MM.1S (cell line): ENCODE data around the gene SAFB2.

Experiments used
- DNase-seq: peaks from one replicate; pipeline ENCODE4 v3.0.0-alpha.2; 2015
- H2AFZ ChIP-seq: fragments of 300-600 bp; sonication (generic); 2 replicates; pipeline ENCODE4 v1.6.0; 2016; ENCODE audit warnings: antibody characterized with exemption, low read length
- H3F3A ChIP-seq: fragments of 300-600 bp; sonication (generic); 2 replicates; pipeline ENCODE4 v1.6.1; 2016; ENCODE audit warnings: mild to moderate bottlenecking, antibody characterized with exemption, low read length, moderate library complexity, mixed read lengths; ENCODE audit not compliant: insufficient read depth
- H3K27ac ChIP-seq: fragments of 300-600 bp; sonication (generic); 2 replicates; pipeline ENCODE4 v1.5.1; 2016; ENCODE audit warnings: mild to moderate bottlenecking, low read length
- H3K27me3 ChIP-seq: fragments of 300-600 bp; sonication (generic); replicated peaks from 2 replicates; pipeline ENCODE4 v1.6.0; 2016; ENCODE audit warnings: low read length; ENCODE audit not compliant: insufficient read depth
- H3K36me3 ChIP-seq: fragments of 300-600 bp; sonication (generic); replicated peaks from 2 replicates; pipeline ENCODE4 v1.6.1; 2016; ENCODE audit warnings: mild to moderate bottlenecking, low read length, mixed read lengths; ENCODE audit not compliant: insufficient read depth
- H3K4me1 ChIP-seq: fragments of 300-600 bp; sonication (generic); 2 replicates; pipeline ENCODE4 v1.6.1; 2016; ENCODE audit warnings: low read length, mixed read lengths
- H3K4me2 ChIP-seq: fragments of 300-600 bp; sonication (generic); 2 replicates; pipeline ENCODE4 v1.6.0; 2016; ENCODE audit warnings: low read depth, low read length
- H3K4me3 ChIP-seq: fragments of 300-600 bp; sonication (generic); 2 replicates; pipeline ENCODE4 v1.5.1; 2016; ENCODE audit warnings: low read length, mixed read lengths
- H3K79me2 ChIP-seq: fragments of 300-600 bp; sonication (generic); 2 replicates; pipeline ENCODE4 v1.6.1; 2016; ENCODE audit warnings: mixed run types, low read length, mixed read lengths
- H3K9ac ChIP-seq: fragments of 300-600 bp; sonication (generic); 2 replicates; pipeline ENCODE4 v1.6.1; 2016; ENCODE audit warnings: low read length, mixed read lengths
- H3K9me2 ChIP-seq: fragments of 300-600 bp; sonication (generic); replicated peaks from 2 replicates; pipeline ENCODE4 v1.6.1; 2016; ENCODE audit warnings: mild to moderate bottlenecking, low read length, mixed read lengths; ENCODE audit not compliant: insufficient read depth
- H3K9me3 ChIP-seq: fragments of 300-600 bp; sonication (generic); replicated peaks from 2 replicates; pipeline ENCODE4 v1.6.1; 2016; ENCODE audit warnings: mild to moderate bottlenecking, low read length, mixed read lengths; ENCODE audit not compliant: insufficient read depth
- H4K20me1 ChIP-seq: fragments of 300-600 bp; sonication (generic); 2 replicates; pipeline ENCODE4 v1.6.1; 2016; ENCODE audit warnings: mild to moderate bottlenecking, low read length, moderate library complexity, mixed read lengths; ENCODE audit not compliant: insufficient read depth
- EZH2 ChIP-seq: fragments of 300-600 bp; sonication (generic); optimal IDR thresholded peaks from 2 replicates; pipeline ENCODE3; 2017; ENCODE audit warnings: low read depth, mild to moderate bottlenecking, antibody characterized with exemption, low read length, mixed read lengths
- EZH2phosphoT487 ChIP-seq: fragments of 300-600 bp; sonication (generic); IDR thresholded peaks from 2 replicates; pipeline ENCODE4 v1.6.1; 2018; ENCODE audit warnings: antibody characterized with exemption, low read length
- TF ChIP-seq, protein P1 (sequence below): fragments of 300-600 bp; sonication (generic); IDR thresholded peaks from 2 replicates; pipeline ENCODE4 v1.5.1; 2016; ENCODE audit warnings: antibody characterized with exemption, low read length, mixed read lengths

The SAFB2 gene

DNA sequence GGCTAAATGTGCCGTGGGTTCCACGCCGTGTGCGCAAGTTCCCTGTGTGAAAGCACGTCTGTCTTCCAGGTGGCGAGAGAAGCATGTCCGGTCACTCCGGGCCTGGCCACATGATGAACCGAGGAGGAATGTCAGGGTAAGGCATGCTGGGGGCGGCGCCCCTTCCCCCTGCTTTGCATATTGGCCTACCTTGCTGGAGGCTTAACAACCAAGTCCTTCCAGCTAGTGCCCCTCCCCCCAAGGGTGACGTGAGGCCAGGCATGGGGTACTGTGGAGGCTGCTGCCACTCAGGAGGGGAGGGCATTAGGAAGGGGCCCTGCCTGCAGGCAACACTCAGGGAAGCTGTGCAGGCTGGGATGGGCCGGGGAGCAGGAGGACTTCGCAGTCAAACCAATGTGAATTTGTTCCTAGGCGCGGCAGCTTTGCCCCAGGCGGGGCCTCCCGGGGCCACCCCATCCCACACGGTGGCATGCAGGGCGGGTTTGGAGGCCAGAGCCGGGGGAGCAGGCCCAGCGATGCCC, 45.2 kb upstream of the SAFB2 start:
- H3K9me3 ChIP-seq, result no peaks in the 10 kb centered on the region
- H3K9ac ChIP-seq, result no peak overlapping the region
- TF ChIP-seq, protein P1, sequence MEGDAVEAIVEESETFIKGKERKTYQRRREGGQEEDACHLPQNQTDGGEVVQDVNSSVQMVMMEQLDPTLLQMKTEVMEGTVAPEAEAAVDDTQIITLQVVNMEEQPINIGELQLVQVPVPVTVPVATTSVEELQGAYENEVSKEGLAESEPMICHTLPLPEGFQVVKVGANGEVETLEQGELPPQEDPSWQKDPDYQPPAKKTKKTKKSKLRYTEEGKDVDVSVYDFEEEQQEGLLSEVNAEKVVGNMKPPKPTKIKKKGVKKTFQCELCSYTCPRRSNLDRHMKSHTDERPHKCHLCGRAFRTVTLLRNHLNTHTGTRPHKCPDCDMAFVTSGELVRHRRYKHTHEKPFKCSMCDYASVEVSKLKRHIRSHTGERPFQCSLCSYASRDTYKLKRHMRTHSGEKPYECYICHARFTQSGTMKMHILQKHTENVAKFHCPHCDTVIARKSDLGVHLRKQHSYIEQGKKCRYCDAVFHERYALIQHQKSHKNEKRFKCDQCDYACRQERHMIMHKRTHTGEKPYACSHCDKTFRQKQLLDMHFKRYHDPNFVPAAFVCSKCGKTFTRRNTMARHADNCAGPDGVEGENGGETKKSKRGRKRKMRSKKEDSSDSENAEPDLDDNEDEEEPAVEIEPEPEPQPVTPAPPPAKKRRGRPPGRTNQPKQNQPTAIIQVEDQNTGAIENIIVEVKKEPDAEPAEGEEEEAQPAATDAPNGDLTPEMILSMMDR, result no peak
- no peak for TF ChIP-seq EZH2
- no peak for TF ChIP-seq EZH2phosphoT487
- no peak for DNase-seq
- H2AFZ ChIP-seq, result no peak overlapping the region
- H3K4me1 ChIP-seq, result no peaks in the 10 kb centered on the region
- no peaks in the 10 kb centered on the region for H4K20me1 ChIP-seq
- no peak overlapping the region for H3K4me3 ChIP-seq
- peaks cover 29% of the 10 kb centered on the region for H3K36me3 ChIP-seq
- peaks cover 16% of the 10 kb centered on the region for H3K79me2 ChIP-seq
- no peaks in the 10 kb centered on the region for H3K9me2 ChIP-seq
- H3K4me2 ChIP-seq, result no peak overlapping the region
- no peaks in the 10 kb centered on the region for H3K27me3 ChIP-seq
- H3F3A ChIP-seq, result peaks cover 3% of the 10 kb centered on the region; the same call in 1 of the 2 replicates
- no peak overlapping the region for H3K27ac ChIP-seq

GRCh38 chr19:5666921-5667610, 44.5 kb upstream of the SAFB2 start:
- Histone ChIP-seq H3K9ac (no peak overlapping the region), H3K4me1 (no peaks in the 10 kb centered on the region), H3K36me3 (peaks cover 29% of the 10 kb centered on the region)

DNA sequence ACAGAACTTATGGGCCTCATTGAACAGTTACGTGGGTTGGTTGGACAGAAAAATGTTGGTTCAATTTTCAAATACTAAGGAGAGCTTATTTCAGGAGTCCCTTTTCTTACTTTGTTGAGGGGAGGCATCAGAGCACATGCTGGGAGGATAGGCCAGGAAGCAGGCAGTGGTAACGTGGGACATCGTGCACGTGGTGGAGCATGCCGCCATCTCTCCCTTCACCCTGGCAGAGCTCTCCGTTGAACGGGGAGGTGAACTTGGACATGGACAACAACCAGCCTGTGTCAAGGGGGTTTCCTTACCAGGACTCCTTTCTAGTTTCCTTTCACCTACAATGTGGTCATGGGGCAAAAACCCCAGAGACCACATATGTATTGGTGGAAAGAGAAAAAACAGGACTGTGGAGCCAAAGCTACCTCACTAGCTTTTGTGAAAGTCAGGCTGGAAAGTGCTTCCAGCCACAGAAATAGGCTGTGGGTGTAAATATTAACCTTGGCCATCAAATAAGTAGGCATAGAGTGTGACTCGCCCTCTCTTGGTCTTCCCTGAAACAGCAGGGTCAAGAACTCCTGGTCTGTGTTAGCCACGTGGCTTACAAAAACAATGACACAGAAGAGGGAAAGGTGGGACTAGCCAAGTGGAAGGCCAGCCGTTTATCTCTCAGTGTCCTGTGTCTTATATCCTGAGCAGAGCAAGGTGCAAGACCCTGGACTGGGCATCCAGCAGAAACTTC, 43.4 kb upstream of the SAFB2 start:
- Histone ChIP-seq H3K36me3 (peaks cover 35% of the 10 kb centered on the region), H3F3A (peaks cover 3% of the 10 kb centered on the region; the same call in 1 of the 2 replicates), H2AFZ (no peak overlapping the region), H3K4me3 (no peak overlapping the region), H3K4me2 (no peak overlapping the region), H3K79me2 (peaks cover 22% of the 10 kb centered on the region), H3K9me2 (no peaks in the 10 kb centered on the region), H4K20me1 (no peaks in the 10 kb centered on the region), H3K27ac (no peak overlapping the region), H3K9me3 (no peaks in the 10 kb centered on the region), H3K9ac (no peak overlapping the region), H3K27me3 (no peaks in the 10 kb centered on the region), H3K4me1 (no peaks in the 10 kb centered on the region)
- DNase-seq, result no peak
- TF ChIP-seq, protein P1, result no peak
- TF ChIP-seq EZH2phosphoT487 (no peak), EZH2 (no peak)

More at GRCh38 chr19:5666921-5667610, 44.5 kb upstream of the SAFB2 start:
- Histone ChIP-seq H3K9me2 (no peaks in the 10 kb centered on the region), H3K27me3 (no peaks in the 10 kb centered on the region), H2AFZ (no peak overlapping the region), H3K79me2 (peaks cover 16% of the 10 kb centered on the region), H4K20me1 (no peaks in the 10 kb centered on the region), H3K9me3 (no peaks in the 10 kb centered on the region), H3K27ac (no peak overlapping the region), H3K4me2 (no peak overlapping the region), H3F3A (peaks cover 3% of the 10 kb centered on the region; the same call in 1 of the 2 replicates), H3K4me3 (no peak overlapping the region)
- TF ChIP-seq, protein P1, result no peak
- no peak for TF ChIP-seq EZH2
- TF ChIP-seq EZH2phosphoT487, result no peak
- DNase-seq, result no peak
